Measurements from ENCODE around the gene ST3GAL3.

Gene ST3GAL3

GRCh38 chr1:43874716-43875115, 167.4 kb downstream of the ST3GAL3 start:
- H3K27ac ChIP-seq (replicated peaks) = no peak overlapping the region
- no peak for TF ChIP-seq CTCF (IDR thresholded peaks at IDR 0.05; ENCODE audit: insufficient read depth, low read length)
- no peak for TF ChIP-seq REST (IDR thresholded peaks at IDR 0.05; ENCODE audit: insufficient replicate concordance, low read depth)
- no peak for TF ChIP-seq POLR2AphosphoS5 (IDR thresholded peaks at IDR 0.05; ENCODE audit: low read depth)
- no peak for TF ChIP-seq GABPA (IDR thresholded peaks at IDR 0.05; ENCODE audit: low read depth)
- no peak for TF ChIP-seq SPI1 (IDR thresholded peaks at IDR 0.05; ENCODE audit: borderline replicate concordance, low read depth)
- H3K27me3 ChIP-seq (ENCODE audit: insufficient read depth, poor library complexity, severe bottlenecking) = no peaks in the 10 kb centered on the region
- no peak overlapping the region for H3K4me3 ChIP-seq (replicated peaks; ENCODE audit: insufficient read depth, low read length)
- DNase-seq (ENCODE audit: low read depth in 1 of 2, low spot score in 1 of 2) = no peak

GRCh38 chr1:43875331-43875730, 168.0 kb downstream of the ST3GAL3 start:
- H3K27ac ChIP-seq (replicated peaks) = no peak overlapping the region
- no peak for DNase-seq (ENCODE audit: low read depth in 1 of 2, low spot score in 1 of 2)
- H3K27me3 ChIP-seq (ENCODE audit: insufficient read depth, poor library complexity, severe bottlenecking) = no peaks in the 10 kb centered on the region
- H3K4me3 ChIP-seq (replicated peaks; ENCODE audit: insufficient read depth, low read length) = no peak overlapping the region
- no peak for TF ChIP-seq REST (IDR thresholded peaks at IDR 0.05; ENCODE audit: insufficient replicate concordance, low read depth)
- no peak for TF ChIP-seq SPI1 (IDR thresholded peaks at IDR 0.05; ENCODE audit: borderline replicate concordance, low read depth)
- TF ChIP-seq CTCF (IDR thresholded peaks at IDR 0.05; ENCODE audit: insufficient read depth, low read length) = no peak
- TF ChIP-seq POLR2AphosphoS5 (IDR thresholded peaks at IDR 0.05; ENCODE audit: low read depth) = no peak
- TF ChIP-seq GABPA (IDR thresholded peaks at IDR 0.05; ENCODE audit: low read depth) = no peak

- Histone ChIP-seq H3K27ac (replicated peaks) (no peak overlapping the region), H3K27me3 (ENCODE audit: insufficient read depth, poor library complexity, severe bottlenecking) (no peaks in the 10 kb centered on the region)
- TF ChIP-seq SPI1 (IDR thresholded peaks at IDR 0.05; ENCODE audit: borderline replicate concordance, low read depth) = no peak
- no peak for TF ChIP-seq CTCF (IDR thresholded peaks at IDR 0.05; ENCODE audit: insufficient read depth, low read length)
- no peak for TF ChIP-seq REST (IDR thresholded peaks at IDR 0.05; ENCODE audit: insufficient replicate concordance, low read depth)
- no peak for TF ChIP-seq GABPA (IDR thresholded peaks at IDR 0.05; ENCODE audit: low read depth)
- TF ChIP-seq POLR2AphosphoS5 (IDR thresholded peaks at IDR 0.05; ENCODE audit: low read depth) = no peak
Measured at GRCh38 chr1:43877101-43877500, 169.8 kb downstream of the ST3GAL3 start.

More at GRCh38 chr1:43877101-43877500, 169.8 kb downstream of the ST3GAL3 start:
- no peak for DNase-seq (ENCODE audit: low read depth in 1 of 2, low spot score in 1 of 2)
- H3K4me3 ChIP-seq (replicated peaks; ENCODE audit: insufficient read depth, low read length) = no peak overlapping the region

Measured in HL-60 (cell line).